Trophoblast cell (in vitro differentiated cells and primary cell): ENCODE results near the gene ING2. TPM values are rescaled to one million over a fixed set of nuclear protein-coding genes. Genes with fewer than 3 reads are reported as not detected.
"Not testable (repeated sequence)": the region's sequence is repeated elsewhere in the genome, so short reads cannot be mapped to it uniquely, and the experiment has no call there.

Experiments
- DNase-seq, 2 donors: peaks; one replicate each; pipeline ENCODE4 v3.0.0-alpha.2; 2016
- H2AFZ ChIP-seq: 2 replicates; pipeline ENCODE4 v1.6.1; 2013; ENCODE audit warnings: low read length, moderate library complexity, mild to moderate bottlenecking; ENCODE audit not compliant: insufficient read depth, poor library complexity
- H2AK5ac ChIP-seq: 2 replicates; pipeline ENCODE4 v1.6.1; 2013; ENCODE audit warnings: mild to moderate bottlenecking, low read length
- H2BK120ac ChIP-seq: 2 replicates; pipeline ENCODE4 v1.6.1; 2013; ENCODE audit warnings: low read length, mild to moderate bottlenecking, moderate library complexity; ENCODE audit not compliant: insufficient read depth, poor library complexity
- H2BK12ac ChIP-seq: 2 replicates; pipeline ENCODE4 v1.6.1; 2013; ENCODE audit warnings: mild to moderate bottlenecking, low read length, moderate library complexity
- H2BK5ac ChIP-seq: 2 replicates; pipeline ENCODE4 v1.6.1; 2013; ENCODE audit warnings: low read length, low read depth, moderate library complexity, mild to moderate bottlenecking; ENCODE audit not compliant: poor library complexity
- H3K14ac ChIP-seq: 2 replicates; pipeline ENCODE4 v1.6.1; 2013; ENCODE audit warnings: mild to moderate bottlenecking, low read length
- H3K18ac ChIP-seq: 2 replicates; pipeline ENCODE4 v1.6.1; 2013; ENCODE audit warnings: mild to moderate bottlenecking, low read length
- H3K23ac ChIP-seq: 2 replicates; pipeline ENCODE4 v1.6.1; 2013; ENCODE audit warnings: low read length
- H3K27ac ChIP-seq: 2 replicates; pipeline ENCODE4 v1.5.1; 2013; ENCODE audit warnings: low read depth, mild to moderate bottlenecking, inconsistent platforms, low read length, moderate library complexity
- H3K27me3 ChIP-seq: 2 replicates; pipeline ENCODE4 v1.6.1; 2013; ENCODE audit warnings: inconsistent platforms, mild to moderate bottlenecking, low read length, moderate library complexity; ENCODE audit not compliant: insufficient read depth
- H3K36me3 ChIP-seq, 2 experiments: 1 replicate in 1 of 2; 2 replicates in 1 of 2; pipeline ENCODE4 v1.6.1; 2013; ENCODE audit warnings: low read length in 2 of 2, mild to moderate bottlenecking in 2 of 2, moderate library complexity in 1 of 2; ENCODE audit not compliant: insufficient read depth in 2 of 2, control insufficient read depth in 1 of 2
- H3K4ac ChIP-seq: 2 replicates; pipeline ENCODE4 v1.6.1; 2013; ENCODE audit warnings: low read depth, mild to moderate bottlenecking, low read length, moderate library complexity
- H3K4me1 ChIP-seq, 2 experiments: 1 replicate in 1 of 2; 2 replicates in 1 of 2; pipeline ENCODE4 v1.6.1; 2013; ENCODE audit warnings: low read length in 2 of 2, mild to moderate bottlenecking in 2 of 2, moderate library complexity in 1 of 2; ENCODE audit not compliant: insufficient read depth in 2 of 2, control insufficient read depth in 1 of 2
- H3K4me2 ChIP-seq: 2 replicates; pipeline ENCODE4 v1.6.1; 2013; ENCODE audit warnings: inconsistent platforms, mild to moderate bottlenecking, low read length, moderate library complexity
- H3K4me3 ChIP-seq: 2 replicates; pipeline ENCODE4 v1.5.1; 2013; ENCODE audit warnings: mild to moderate bottlenecking, low read depth, low read length, inconsistent platforms
- H3K79me1 ChIP-seq: one replicate; pipeline ENCODE4 v1.6.1; 2013; ENCODE audit warnings: low read length
- H3K79me2 ChIP-seq: 2 replicates; pipeline ENCODE4 v1.6.1; 2013; ENCODE audit warnings: low read length, mild to moderate bottlenecking; ENCODE audit not compliant: control insufficient read depth, insufficient read depth, poor library complexity
- H3K9ac ChIP-seq: 2 replicates; pipeline ENCODE4 v1.6.1; 2013; ENCODE audit warnings: mild to moderate bottlenecking, low read length
- H3K9me3 ChIP-seq: 2 replicates; pipeline ENCODE4 v1.6.1; 2013; ENCODE audit warnings: low read depth, mild to moderate bottlenecking, control low read depth, inconsistent platforms, low read length; ENCODE audit not compliant: insufficient read depth
- H4K12ac ChIP-seq: 2 replicates; pipeline ENCODE4 v1.6.1; 2013; ENCODE audit warnings: low read depth, mild to moderate bottlenecking, low read length, moderate library complexity
- H4K8ac ChIP-seq: 2 replicates; pipeline ENCODE4 v1.6.1; 2013; ENCODE audit warnings: low read depth, mild to moderate bottlenecking, low read length, moderate library complexity
- H4K91ac ChIP-seq: one replicate; pipeline ENCODE4 v1.6.1; 2013; ENCODE audit warnings: low read depth, mild to moderate bottlenecking, low read length, moderate library complexity
- WGBS: extraction: QIAGEN DNeasy Blood & Tissue Kit; methylation state at CpG from one replicate; pipeline ENCODE4 v1.1.7; 2013; ENCODE audit warnings: missing lambda C conversion rate; ENCODE audit not compliant: insufficient read length, insufficient coverage; ENCODE audit errors: extremely low coverage; 5-methylcytosine and 5-hydroxymethylcytosine counted together
- polyA plus RNA-seq: library from polyadenylated mRNA; stranded (reverse); fragments of 200-250 nt; gene quantifications from 2 replicates; pipeline ENCODE4 v1.2.3, GENCODE V29; 2013

ING2 gene
- 41.6 and 42.1 TPM in 2 replicates for polyA plus RNA-seq

- Histone ChIP-seq H3K9me3 (no peaks in the 10 kb centered on the region), H3K79me2 (peaks cover 11% of the 10 kb centered on the region), H2AFZ (peak within 1 kb of the TSS; percentile 73), H3K14ac (peak within 1 kb of the TSS; percentile 68), H3K27ac (peak within 1 kb of the TSS; percentile 93), H2BK120ac (peak within 1 kb of the TSS; percentile 95), H3K27me3 (no peaks in the 10 kb centered on the region), H4K12ac (peak within 1 kb of the TSS; percentile 60), H3K4ac (peak within 1 kb of the TSS; percentile 65), H4K91ac (peak within 1 kb of the TSS; percentile 75), H3K36me3 (no peaks in the 10 kb centered on the region), H2BK5ac (peak within 1 kb of the TSS; percentile 82), H3K4me1 (no peaks in the 10 kb centered on the region), H4K8ac (peak within 1 kb of the TSS; percentile 82), H3K23ac (peak within 1 kb of the TSS; percentile 87), H2AK5ac (no peak within 1 kb of the TSS), H3K4me3 (peak within 1 kb of the TSS; percentile 89), H3K9ac (peak within 1 kb of the TSS; percentile 93), H3K79me1 (peaks cover 20% of the 10 kb centered on the region), H3K4me2 (peak within 1 kb of the TSS; percentile 100), H2BK12ac (no peak within 1 kb of the TSS), H3K18ac (peak within 1 kb of the TSS; percentile 71)
- peak; percentile 30 to 61 for DNase-seq
- WGBS, result no CpG with 5 or more reads among the region's 68 CpGs
Observed at GRCh38 chr4:183504930-183505610, at the start of gene ING2. ING2 (plus strand) TSS chr4:183505058; CDS start chr4:183505196, 138 bp downstream.

GRCh38 chr4:183455431-183456195, 49.2 kb upstream of the ING2 start:
- Histone ChIP-seq H3K14ac (no peak overlapping the region), H3K79me1 (no peaks in the 10 kb centered on the region)
- WGBS, result no CpG with 5 or more reads among the region's 7 CpGs

GRCh38 chr4:183458005-183458404, 46.9 kb upstream of the ING2 start:
- H3K4me2 ChIP-seq, result no peak overlapping the region
- no peak overlapping the region for H2BK12ac ChIP-seq
- H4K12ac ChIP-seq, result no peak overlapping the region
- no peak overlapping the region for H3K27ac ChIP-seq
- no peak overlapping the region for H2AK5ac ChIP-seq
- no peaks in the 10 kb centered on the region for H3K36me3 ChIP-seq
- H2BK5ac ChIP-seq, result no peak overlapping the region
- no peaks in the 10 kb centered on the region for H3K79me2 ChIP-seq
- H3K9ac ChIP-seq, result no peak overlapping the region
- no peak overlapping the region for H2BK120ac ChIP-seq
- no peaks in the 10 kb centered on the region for H3K79me1 ChIP-seq
- H3K4me3 ChIP-seq, result no peak overlapping the region
- DNase-seq, result no peak
- H3K27me3 ChIP-seq, result no peaks in the 10 kb centered on the region
- no peak overlapping the region for H3K18ac ChIP-seq
- no peaks in the 10 kb centered on the region for H3K9me3 ChIP-seq
- H3K23ac ChIP-seq, result no peak overlapping the region
- no peaks in the 10 kb centered on the region for H3K4me1 ChIP-seq
- H4K91ac ChIP-seq, result no peak overlapping the region
- no peak overlapping the region for H3K4ac ChIP-seq
- H4K8ac ChIP-seq, result no peak overlapping the region
- no peak overlapping the region for H2AFZ ChIP-seq
- WGBS, result no CpG with 5 or more reads among the region's 5 CpGs
- H3K14ac ChIP-seq, result no peak overlapping the region

More at GRCh38 chr4:183455431-183456195, 49.2 kb upstream of the ING2 start:
- no peak overlapping the region for H4K12ac ChIP-seq
- no peaks in the 10 kb centered on the region for H3K4me1 ChIP-seq
- no peak overlapping the region for H4K91ac ChIP-seq
- no peak overlapping the region for H3K27ac ChIP-seq
- peak in 1 of 2 donors; percentile 39 for DNase-seq
- H3K79me2 ChIP-seq, result no peaks in the 10 kb centered on the region
- H2AFZ ChIP-seq, result no peak overlapping the region
- no peak overlapping the region for H3K4me2 ChIP-seq
- no peak overlapping the region for H2AK5ac ChIP-seq
- no peak overlapping the region for H3K4me3 ChIP-seq
- no peak overlapping the region for H2BK120ac ChIP-seq
- no peak overlapping the region for H3K23ac ChIP-seq
- no peaks in the 10 kb centered on the region for H3K27me3 ChIP-seq
- H3K36me3 ChIP-seq, result no peaks in the 10 kb centered on the region
- no peak overlapping the region for H2BK12ac ChIP-seq
- no peak overlapping the region for H3K18ac ChIP-seq
- no peaks in the 10 kb centered on the region for H3K9me3 ChIP-seq
- no peak overlapping the region for H2BK5ac ChIP-seq
- no peak overlapping the region for H4K8ac ChIP-seq
- no peak overlapping the region for H3K9ac ChIP-seq
- H3K4ac ChIP-seq, result no peak overlapping the region

- H3K27ac ChIP-seq, H3K27me3 ChIP-seq, DNase-seq, H3K9me3 ChIP-seq, H2BK12ac ChIP-seq, H3K36me3 ChIP-seq, H2AFZ ChIP-seq, H3K14ac ChIP-seq, H3K4me2 ChIP-seq, H3K23ac ChIP-seq, H3K79me2 ChIP-seq, H3K4ac ChIP-seq, H3K4me1 ChIP-seq, H3K4me3 ChIP-seq, H2AK5ac ChIP-seq, H4K12ac ChIP-seq, H3K18ac ChIP-seq, H2BK120ac ChIP-seq, H3K79me1 ChIP-seq, H2BK5ac ChIP-seq, H4K8ac ChIP-seq, H3K9ac ChIP-seq, H4K91ac ChIP-seq: not testable (repeated sequence)
- WGBS, result no CpG with 5 or more reads among the region's 11 CpGs
Observed at GRCh38 chr4:183463903-183464619, 40.8 kb upstream of the ING2 start.
